B cell (primary cell): ENCODE measurements around the gene SAMD3. TPM values are rescaled to one million over a fixed set of nuclear protein-coding genes. Genes with fewer than 3 reads are reported as not detected.

Experiments
- ATAC-seq: fragments of 200-7000 bp; cut with Tn5 transposase; one replicate; pipeline ENCODE4 v1.10.0; 2021; ENCODE audit warnings: low read depth, mild to moderate bottlenecking, moderate number of reproducible peaks, moderate library complexity
- CTCF ChIA-PET: fragments of 350-600 bp; sonication (Branson Sonifier 250); formaldehyde crosslinking; loops from one replicate; lab custom pipeline; 2021; ENCODE audit warnings: antibody characterized with exemption, inconsistent platforms; lab: Charles Lee
- POLR2A ChIA-PET: fragments of 350-600 bp; sonication (Branson Sonifier 250); formaldehyde crosslinking; loops from one replicate; lab custom pipeline; 2021; ENCODE audit warnings: antibody characterized with exemption; lab: Charles Lee
- DNase-seq: peaks from one replicate; pipeline ENCODE4 v3.0.0; 2013
- H2AFZ ChIP-seq: 2 replicates; pipeline ENCODE4 v1.6.1; 2012; ENCODE audit warnings: mild to moderate bottlenecking, low read depth, low read length; ENCODE audit not compliant: insufficient read depth, poor library complexity, severe bottlenecking
- H3K27ac ChIP-seq, 2 donors: 1 replicate in 1 of 2; 2 replicates in 1 of 2; pipeline ENCODE4 v1.5.1; 2012 to 2013; ENCODE audit warnings: low read length in 2 of 2, mild to moderate bottlenecking in 2 of 2, moderate library complexity in 1 of 2
- H3K27me3 ChIP-seq, 4 experiments: fragments of 200-600 bp in 1 of 4; sonication (generic) in 1 of 4; replicated peaks in 1 of 4; 1 replicate in 2 of 4; 2 replicates in 2 of 4; pipeline versions ENCODE4 v1.6.1 to v1.7.0; 2013 to 2016; ENCODE audit warnings: low read length in 3 of 4, mild to moderate bottlenecking in 2 of 4, mixed read lengths in 1 of 4, moderate library complexity in 1 of 4; ENCODE audit not compliant: insufficient read depth in 4 of 4, control insufficient read depth in 3 of 4; ENCODE audit errors: control extremely low read depth in 1 of 4
- H3K36me3 ChIP-seq, 2 experiments: replicated peaks in 1 of 2; 1 replicate in 1 of 2; 2 replicates in 1 of 2; pipeline versions ENCODE4 v1.6.1 to v1.7.1; 2013; ENCODE audit warnings: low read length in 1 of 2; ENCODE audit not compliant: insufficient read depth in 2 of 2, control insufficient read depth in 1 of 2; ENCODE audit errors: control extremely low read depth in 1 of 2, extremely low read depth in 1 of 2
- H3K4me1 ChIP-seq, 2 donors: fragments of 200-600 bp in 1 of 2; sonication (generic) in 1 of 2; 1 replicate in 1 of 2; 2 replicates in 1 of 2; pipeline versions ENCODE4 v1.5.1 to v1.6.1; 2013 to 2017; ENCODE audit warnings: low read length in 2 of 2; ENCODE audit not compliant: control insufficient read depth in 2 of 2, insufficient read depth in 2 of 2
- H3K4me2 ChIP-seq: replicated peaks from 2 replicates; pipeline ENCODE3; 2012; ENCODE audit warnings: mild to moderate bottlenecking, low read depth, low read length; ENCODE audit not compliant: poor library complexity, severe bottlenecking
- H3K4me3 ChIP-seq, 5 experiments: fragments of 200-600 bp in 1 of 5; sonication (generic) in 1 of 5; 1 replicate in 3 of 5; 2 replicates in 2 of 5; pipeline versions ENCODE4 v1.5.1 to v1.7.0; 2011 to 2016; ENCODE audit warnings: low read length in 4 of 5, mild to moderate bottlenecking in 4 of 5, low read depth in 2 of 5, control low read depth in 1 of 5, moderate library complexity in 1 of 5; ENCODE audit not compliant: insufficient read depth in 1 of 5; ENCODE audit errors: control extremely low read depth in 1 of 5, extremely low read depth in 1 of 5
- H3K79me2 ChIP-seq: fragments of 200-600 bp; sonication (generic); one replicate; pipeline ENCODE4 v1.6.0; 2016; ENCODE audit warnings: low read length; ENCODE audit not compliant: control insufficient read depth, insufficient read depth
- H3K9ac ChIP-seq: fragments of 200-600 bp; sonication (generic); 2 replicates; pipeline ENCODE4 v1.6.1; 2017; ENCODE audit warnings: mild to moderate bottlenecking, low read length, moderate library complexity
- H3K9me3 ChIP-seq, 3 donors: one replicate each; pipeline versions ENCODE4 v1.6.1 to v1.7.1; 2013; ENCODE audit warnings: low read length in 2 of 3; ENCODE audit not compliant: control insufficient read depth in 2 of 3, insufficient read depth in 1 of 3; ENCODE audit errors: control extremely low read depth in 1 of 3
- H4K20me1 ChIP-seq: 2 replicates; pipeline ENCODE4 v1.6.0; 2012; ENCODE audit warnings: mild to moderate bottlenecking, low read length; ENCODE audit not compliant: insufficient read depth, control insufficient read depth, poor library complexity, severe bottlenecking
- H3K27ac Mint-ChIP-seq: one replicate; pipeline ENCODE4 v1.8.0; 2021; ENCODE audit warnings: mixed read lengths
- H3K27me3 Mint-ChIP-seq: one replicate; pipeline ENCODE4 v1.8.0; 2021; ENCODE audit warnings: mixed read lengths
- H3K4me1 Mint-ChIP-seq: one replicate; pipeline ENCODE4 v1.8.0; 2021; ENCODE audit warnings: mixed read lengths
- H3K4me3 Mint-ChIP-seq: one replicate; pipeline ENCODE4 v1.8.0; 2021; ENCODE audit warnings: mixed read lengths
- H3K9me3 Mint-ChIP-seq: one replicate; pipeline ENCODE4 v1.8.0; 2022; ENCODE audit warnings: mixed read lengths; ENCODE audit not compliant: insufficient read depth
- CTCF ChIP-seq: fragments of 200-600 bp; IDR thresholded peaks from one replicate; pipeline ENCODE4 v1.8.0; 2022; ENCODE audit warnings: antibody characterized with exemption, mild to moderate bottlenecking
- EZH2 ChIP-seq: IDR thresholded peaks from 2 replicates; pipeline ENCODE4 v1.6.1; 2012; ENCODE audit warnings: borderline replicate concordance, low read depth, mild to moderate bottlenecking, moderate library complexity, low read length; ENCODE audit not compliant: insufficient read depth, poor library complexity, severe bottlenecking
- WGBS: methylation state at CpG from one replicate; pipeline ENCODE4 v1.1.5; 2013; ENCODE audit warnings: missing lambda C conversion rate; ENCODE audit not compliant: insufficient coverage; 5-methylcytosine and 5-hydroxymethylcytosine counted together
- intact Hi-C: fragments of 100-400 bp; cut with micrococcal nuclease; formaldehyde crosslinking; loops from one replicate; pipeline ENCODE4 v1.10.0; 2022
- polyA plus RNA-seq: library from polyadenylated mRNA; depleted of rRNA; stranded (reverse); fragments of >200 nt; gene quantifications from 2 replicates; pipeline ENCODE4 v1.2.3, GENCODE V29; 2012
- total RNA-seq, 2 donors: library from RNA; stranded (reverse); fragments of 120-200 nt in 1 of 2; gene quantifications; 1 replicate in 1 of 2; 2 replicates in 1 of 2; pipeline versions ENCODE4 v1.2.3 to v1.2.4, GENCODE V29; 2013 to 2022

Gene SAMD3
- total and polyA plus RNA-seq, 2 donors (not counting 1 experiment from before 2014, with no cell fraction given), result 0.57 to 3.8 TPM

- Mint-ChIP-seq H3K4me3 (no peak overlapping the region), H3K4me1 (peaks cover 13% of the 10 kb centered on the region), H3K27ac (no peak overlapping the region), H3K9me3 (no peaks in the 10 kb centered on the region), H3K27me3 (no peaks in the 10 kb centered on the region)
- TF ChIP-seq EZH2 (no peak), CTCF (no peak)
- Histone ChIP-seq H3K4me3 (no peak overlapping the region), H3K9ac (no peak overlapping the region), H3K27ac (no peak overlapping the region), H3K9me3 (no peaks in the 10 kb centered on the region), H3K79me2 (no peaks in the 10 kb centered on the region), H3K27me3 (no peaks in the 10 kb centered on the region), H3K36me3 (no peaks in the 10 kb centered on the region), H4K20me1 (no peaks in the 10 kb centered on the region), H2AFZ (no peak overlapping the region), H3K4me2 (no peak overlapping the region), H3K4me1 (peaks cover 0 to 12% of the 10 kb centered on the region in 2 donors)
- ChIA-PET CTCF (no interaction called here), POLR2A (no interaction called here)
- DNase-seq, result no peak
- no CpG with 5 or more reads among the region's 3 CpGs for WGBS
- intact Hi-C loops, result no loop called here
- ATAC-seq, result no peak
Observed at GRCh38 chr6:130206479-130206878, 16.3 kb downstream of the SAMD3 start.

- no peak overlapping the region for H3K4me3 ChIP-seq
Observed at GRCh38 chr6:130204322-130204721, 18.4 kb downstream of the SAMD3 start.

More at GRCh38 chr6:130204322-130204721, 18.4 kb downstream of the SAMD3 start:
- Histone ChIP-seq H3K4me2 (no peak overlapping the region), H3K27me3 (no peaks in the 10 kb centered on the region), H3K79me2 (no peaks in the 10 kb centered on the region), H3K9me3 (no peaks in the 10 kb centered on the region), H3K36me3 (no peaks in the 10 kb centered on the region), H2AFZ (no peak overlapping the region), H4K20me1 (no peaks in the 10 kb centered on the region), H3K4me1 (peaks cover 0 to 12% of the 10 kb centered on the region in 2 donors), H3K9ac (no peak overlapping the region), H3K27ac (no peak overlapping the region)
- ATAC-seq, result no peak
- no peak for DNase-seq
- ChIA-PET CTCF (no interaction called here), POLR2A (no interaction called here)
- WGBS, result no CpG with 5 or more reads among the region's 3 CpGs
- Mint-ChIP-seq H3K4me3 (no peak overlapping the region), H3K27me3 (no peaks in the 10 kb centered on the region), H3K4me1 (peaks cover 13% of the 10 kb centered on the region), H3K27ac (no peak overlapping the region), H3K9me3 (peaks cover 6% of the 10 kb centered on the region)
- no peak for TF ChIP-seq EZH2
- intact Hi-C loops, result no loop called here
